ENCODE measurements around the gene CDKL2. TPM values are rescaled to one million over a fixed set of nuclear protein-coding genes. Genes with fewer than 3 reads are reported as not detected.

Gene CDKL2
- total and polyA plus RNA-seq, 9 of the 15 experiments (the other 6 are each of a cell fraction or from before 2014, with no cell fraction given): 0.01 to 0.16 TPM; not detected in 7

- TF ChIP-seq ZBTB40 (IDR thresholded peaks at IDR 0.05): no peak
- TF ChIP-seq ZBTB40 (CRISPR knock-in tag; IDR thresholded peaks at IDR 0.05): no peak
- peak; percentile 28; the same call in 1 of the 2 replicates for TF ChIP-seq RB1 (IDR thresholded peaks at IDR 0.05; ENCODE audit: low read depth)
- no peak for TF ChIP-seq MEF2D (tag; conservative IDR thresholded peaks at IDR 0.05; ENCODE audit: low read depth)
- TF ChIP-seq ZNF280A (IDR thresholded peaks at IDR 0.05; ENCODE audit: low read depth, partially characterized antibody): peak; percentile 7
- 0 out of 2 replicates have a peak, but pooled peaks have one; percentile 9 for TF ChIP-seq PML (IDR thresholded peaks at IDR 0.05; ENCODE audit: low read length)
- TF ChIP-seq ZNF282 (CRISPR knock-in tag; IDR thresholded peaks at IDR 0.05): peak; percentile 68; the same call in 1 of the 2 replicates
- peak; percentile 27 for TF ChIP-seq TAF1 (IDR thresholded peaks at IDR 0.05; ENCODE audit: control insufficient read depth, extremely low read depth, insufficient read depth, low read length, severe bottlenecking)
- 0 out of 2 replicates have a peak, but pooled peaks have one; percentile 69 for TF ChIP-seq AFF4 (CRISPR knock-in tag; IDR thresholded peaks at IDR 0.05)
- no peak for TF ChIP-seq ZNF79 (CRISPR knock-in tag; IDR thresholded peaks at IDR 0.05; ENCODE audit: low read depth)
- TF ChIP-seq ZFP91 (CRISPR knock-in tag; IDR thresholded peaks at IDR 0.05): no peak
Measured at GRCh38 chr4:75672461-75673026, 42.2 kb upstream of the CDKL2 start (continued).

All from K562 (cell line).